ENCODE data around the gene PLEKHF1. TPM values are rescaled to one million over a fixed set of nuclear protein-coding genes. Genes with fewer than 3 reads are reported as not detected.

Gene PLEKHF1
- total and polyA plus RNA-seq, 2 donors (not counting 1 experiment from before 2014, with no cell fraction given) = 5.5 to 9.8 TPM

DNA sequence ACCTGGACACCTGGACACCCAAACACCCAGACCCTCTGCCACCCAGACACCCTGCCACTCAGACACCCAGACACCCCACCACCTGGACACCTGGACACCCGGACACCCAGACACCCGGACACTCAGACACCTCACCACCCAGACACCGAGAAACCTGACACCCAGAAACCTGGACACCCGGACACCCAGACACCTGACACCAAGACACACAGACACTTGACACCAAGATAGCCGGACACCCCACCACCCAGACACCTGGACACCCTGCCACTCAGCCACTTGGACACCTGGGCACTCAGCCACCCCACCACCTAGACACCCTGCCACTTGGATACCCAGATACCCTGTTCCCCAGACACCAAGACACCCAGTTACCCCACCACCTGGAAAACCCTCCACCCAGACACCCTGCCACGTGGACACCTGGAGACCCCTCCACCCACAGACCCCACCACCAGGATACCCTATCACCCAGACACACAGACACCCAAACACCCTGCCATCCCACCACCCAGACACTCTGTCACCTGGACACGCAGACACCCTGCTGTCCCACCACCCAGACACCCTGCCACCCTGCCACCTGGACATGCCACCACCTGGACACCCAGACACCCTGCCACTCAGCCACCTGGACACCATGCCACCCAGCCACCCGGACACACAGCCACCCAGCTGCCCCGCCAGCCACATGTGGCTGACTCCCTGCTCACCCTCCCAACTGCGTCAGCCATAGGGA, 32.4 kb downstream of the PLEKHF1 start:
- intact Hi-C loops (cut with micrococcal nuclease) = no loop called here
- no peaks in the 10 kb centered on the region for H3K27me3 Mint-ChIP-seq
- Histone ChIP-seq H4K20me1 (ENCODE audit: control insufficient read depth, insufficient read depth, low read length, poor library complexity, severe bottlenecking) (no peaks in the 10 kb centered on the region), H2AFZ (ENCODE audit: insufficient read depth, low read depth, low read length, poor library complexity, severe bottlenecking) (no peak overlapping the region), H3K9me3 (ENCODE audit: control extremely low read depth in 1 of 3, control insufficient read depth in 2 of 3, insufficient read depth in 1 of 3, low read length in 2 of 3) (no peaks in the 10 kb centered on the region), H3K9ac (ENCODE audit: low read length) (no peak overlapping the region), H3K4me1 (ENCODE audit: control insufficient read depth in 2 of 2, insufficient read depth in 2 of 2, low read length in 2 of 2) (peaks cover 21 to 23% of the 10 kb centered on the region in 2 donors), H3K4me3 (ENCODE audit: control extremely low read depth in 1 of 5, extremely low read depth in 1 of 5, insufficient read depth in 1 of 5, low read depth in 2 of 5, low read length in 4 of 5) (no peak overlapping the region), H3K36me3 (replicated peaks in 1 of 2; ENCODE audit: control extremely low read depth in 1 of 2, control insufficient read depth in 1 of 2, extremely low read depth in 1 of 2, insufficient read depth in 2 of 2, low read length in 1 of 2) (peaks cover 0 to 9% of the 10 kb centered on the region in 2 experiments), H3K79me2 (ENCODE audit: control insufficient read depth, insufficient read depth, low read length) (peaks cover 28% of the 10 kb centered on the region), H3K27ac (ENCODE audit: low read length in 2 of 2) (no peak overlapping the region), H3K27me3 (replicated peaks in 1 of 4; ENCODE audit: control extremely low read depth in 1 of 4, control insufficient read depth in 3 of 4, insufficient read depth in 4 of 4, low read length in 3 of 4) (no peaks in the 10 kb centered on the region), H3K4me2 (replicated peaks; ENCODE audit: low read depth, low read length, poor library complexity, severe bottlenecking) (no peak overlapping the region)
- H3K4me1 Mint-ChIP-seq = peaks cover 19% of the 10 kb centered on the region
- no peak for TF ChIP-seq EZH2 (IDR thresholded peaks at IDR 0.05; ENCODE audit: borderline replicate concordance, insufficient read depth, low read depth, low read length, poor library complexity, severe bottlenecking)
- TF ChIP-seq, protein P1, sequence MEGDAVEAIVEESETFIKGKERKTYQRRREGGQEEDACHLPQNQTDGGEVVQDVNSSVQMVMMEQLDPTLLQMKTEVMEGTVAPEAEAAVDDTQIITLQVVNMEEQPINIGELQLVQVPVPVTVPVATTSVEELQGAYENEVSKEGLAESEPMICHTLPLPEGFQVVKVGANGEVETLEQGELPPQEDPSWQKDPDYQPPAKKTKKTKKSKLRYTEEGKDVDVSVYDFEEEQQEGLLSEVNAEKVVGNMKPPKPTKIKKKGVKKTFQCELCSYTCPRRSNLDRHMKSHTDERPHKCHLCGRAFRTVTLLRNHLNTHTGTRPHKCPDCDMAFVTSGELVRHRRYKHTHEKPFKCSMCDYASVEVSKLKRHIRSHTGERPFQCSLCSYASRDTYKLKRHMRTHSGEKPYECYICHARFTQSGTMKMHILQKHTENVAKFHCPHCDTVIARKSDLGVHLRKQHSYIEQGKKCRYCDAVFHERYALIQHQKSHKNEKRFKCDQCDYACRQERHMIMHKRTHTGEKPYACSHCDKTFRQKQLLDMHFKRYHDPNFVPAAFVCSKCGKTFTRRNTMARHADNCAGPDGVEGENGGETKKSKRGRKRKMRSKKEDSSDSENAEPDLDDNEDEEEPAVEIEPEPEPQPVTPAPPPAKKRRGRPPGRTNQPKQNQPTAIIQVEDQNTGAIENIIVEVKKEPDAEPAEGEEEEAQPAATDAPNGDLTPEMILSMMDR (IDR thresholded peaks at IDR 0.05) = no peak
- no peak overlapping the region for H3K4me3 Mint-ChIP-seq
- ChIA-PET CTCF (no interaction called here), POLR2A (no interaction called here)
- H3K9me3 Mint-ChIP-seq (ENCODE audit: insufficient read depth) = no peaks in the 10 kb centered on the region
- ATAC-seq (ENCODE audit: low read depth) (no peak), DNase-seq (no peak)
- H3K27ac Mint-ChIP-seq = peak overlapping the region; percentile 46
- 90% methylated on average over 10 of the region's 10 CpGs for WGBS (ENCODE audit: insufficient coverage)

DNA sequence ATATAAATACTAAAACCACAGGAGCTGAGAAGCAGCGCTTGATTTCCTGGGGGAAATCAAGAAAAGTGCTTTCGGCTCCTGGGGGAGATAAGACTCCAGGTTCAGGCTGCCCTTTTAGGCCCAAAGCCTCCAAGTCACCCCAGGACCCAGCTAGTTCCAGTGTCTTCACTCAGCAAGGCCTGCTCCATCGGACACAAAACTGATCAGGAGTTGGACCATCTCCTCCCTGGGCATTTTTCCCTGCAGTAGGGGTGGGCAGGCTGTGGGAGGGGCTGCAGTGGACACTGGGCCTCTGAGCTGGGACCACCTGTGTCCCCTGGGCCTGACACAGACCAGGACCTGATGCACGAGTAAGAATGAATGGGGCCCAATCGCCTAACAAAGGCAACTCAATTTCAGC, 34.6 kb downstream of the PLEKHF1 start:
- Mint-ChIP-seq H3K4me3 (no peak overlapping the region), H3K27ac (no peak overlapping the region), H3K4me1 (peaks cover 6% of the 10 kb centered on the region), H3K9me3 (ENCODE audit: insufficient read depth) (no peaks in the 10 kb centered on the region), H3K27me3 (no peaks in the 10 kb centered on the region)
- Histone ChIP-seq H3K27ac (ENCODE audit: low read length in 2 of 2) (no peak overlapping the region), H3K79me2 (ENCODE audit: control insufficient read depth, insufficient read depth, low read length) (peaks cover 26% of the 10 kb centered on the region), H3K36me3 (replicated peaks in 1 of 2; ENCODE audit: control extremely low read depth in 1 of 2, control insufficient read depth in 1 of 2, extremely low read depth in 1 of 2, insufficient read depth in 2 of 2, low read length in 1 of 2) (peaks cover 0 to 14% of the 10 kb centered on the region in 2 experiments), H3K9ac (ENCODE audit: low read length) (no peak overlapping the region), H3K9me3 (ENCODE audit: control extremely low read depth in 1 of 3, control insufficient read depth in 2 of 3, insufficient read depth in 1 of 3, low read length in 2 of 3) (no peaks in the 10 kb centered on the region), H2AFZ (ENCODE audit: insufficient read depth, low read depth, low read length, poor library complexity, severe bottlenecking) (no peak overlapping the region), H3K4me2 (replicated peaks; ENCODE audit: low read depth, low read length, poor library complexity, severe bottlenecking) (no peak overlapping the region), H3K27me3 (replicated peaks in 1 of 4; ENCODE audit: control extremely low read depth in 1 of 4, control insufficient read depth in 3 of 4, insufficient read depth in 4 of 4, low read length in 3 of 4) (no peaks in the 10 kb centered on the region), H3K4me3 (ENCODE audit: control extremely low read depth in 1 of 5, extremely low read depth in 1 of 5, insufficient read depth in 1 of 5, low read depth in 2 of 5, low read length in 4 of 5) (no peak overlapping the region), H3K4me1 (ENCODE audit: control insufficient read depth in 2 of 2, insufficient read depth in 2 of 2, low read length in 2 of 2) (peaks cover under 1 to 2% of the 10 kb centered on the region in 2 donors), H4K20me1 (ENCODE audit: control insufficient read depth, insufficient read depth, low read length, poor library complexity, severe bottlenecking) (no peaks in the 10 kb centered on the region)
- CTCF ChIA-PET = interaction anchor here (0.8 kb wide), 1 partner anchor 14 kb away, joined by 3 read pairs; no protein-coding TSS in a partner anchor
- no peak for TF ChIP-seq EZH2 (IDR thresholded peaks at IDR 0.05; ENCODE audit: borderline replicate concordance, insufficient read depth, low read depth, low read length, poor library complexity, severe bottlenecking)
- TF ChIP-seq, protein P1 (IDR thresholded peaks at IDR 0.05) = no peak
- no peak for DNase-seq
- intact Hi-C loops (cut with micrococcal nuclease) = no loop called here
- ATAC-seq (ENCODE audit: low read depth) = no peak
- POLR2A ChIA-PET = no interaction called here
- 95% methylated on average over 4 of the region's 5 CpGs for WGBS (ENCODE audit: insufficient coverage)
